ENCODE data around the gene ZKSCAN5.

ZKSCAN5 gene

GRCh38 chr7:99504603-99505323 is at the start of gene ZKSCAN5:
Gene ZKSCAN5 (plus strand): TSS chr7:99504662. CDS start chr7:99506045, 1,383 bp downstream.
- DNase-seq = peak; percentile 92

GRCh38 chr7:99455874-99456273 is 48.6 kb upstream of the ZKSCAN5 start:
- DNase-seq = no peak

- DNase-seq = no peak
Measured at GRCh38 chr7:99456288-99456687, 48.2 kb upstream of the ZKSCAN5 start.

DNA sequence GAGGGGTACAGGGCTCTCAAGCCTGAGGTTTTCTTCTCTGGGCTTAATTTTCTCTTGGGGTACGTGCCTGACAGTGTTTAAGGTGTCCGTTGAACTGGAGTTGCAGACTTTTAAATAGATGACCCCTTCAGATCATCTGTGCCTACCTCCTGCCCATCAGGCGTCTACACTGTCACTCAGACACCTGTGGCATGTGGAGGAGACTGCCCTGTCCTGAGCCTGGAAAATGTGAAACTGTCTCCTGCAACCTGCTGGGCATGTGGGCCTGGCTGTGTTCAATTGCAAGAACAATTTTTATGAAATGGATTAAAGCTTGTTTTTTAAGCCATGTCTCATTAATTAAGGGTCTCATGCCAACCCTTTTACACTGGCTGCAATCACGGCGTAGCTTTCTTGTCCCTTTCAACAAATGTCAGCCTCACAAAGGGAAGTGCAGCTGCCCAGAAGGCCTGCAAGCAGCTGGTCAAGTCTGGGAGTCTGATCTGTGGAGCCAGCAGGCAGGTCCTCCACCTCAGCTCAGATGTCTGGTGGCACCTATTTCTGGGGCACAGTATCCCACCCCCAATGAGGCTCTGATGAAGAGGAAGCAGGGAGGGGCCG is 47.3 kb upstream of the ZKSCAN5 start:
- DNase-seq = no peak

GRCh38 chr7:99457650-99458493 is 46.6 kb upstream of the ZKSCAN5 start:
- no peak for DNase-seq

DNA sequence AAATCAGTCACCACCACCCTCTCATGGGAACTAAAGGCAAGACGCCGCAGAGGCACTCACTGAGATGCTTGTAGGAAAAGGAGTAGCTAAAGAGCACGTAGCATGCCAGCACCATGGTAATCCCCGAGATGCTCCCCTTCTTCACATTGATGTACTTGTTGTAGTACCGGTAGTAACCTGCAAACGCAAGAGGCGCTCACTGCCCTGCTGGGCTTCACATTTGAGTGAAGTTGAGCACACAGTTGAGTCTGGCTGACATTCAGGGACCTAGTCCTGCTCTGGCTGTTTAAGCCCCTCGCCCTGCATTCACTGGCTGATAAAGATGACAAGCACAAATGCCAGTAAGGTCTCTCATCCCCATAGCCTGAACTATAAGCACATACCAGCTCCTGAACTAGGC is 45.4 kb upstream of the ZKSCAN5 start:
- DNase-seq = no peak

DNA sequence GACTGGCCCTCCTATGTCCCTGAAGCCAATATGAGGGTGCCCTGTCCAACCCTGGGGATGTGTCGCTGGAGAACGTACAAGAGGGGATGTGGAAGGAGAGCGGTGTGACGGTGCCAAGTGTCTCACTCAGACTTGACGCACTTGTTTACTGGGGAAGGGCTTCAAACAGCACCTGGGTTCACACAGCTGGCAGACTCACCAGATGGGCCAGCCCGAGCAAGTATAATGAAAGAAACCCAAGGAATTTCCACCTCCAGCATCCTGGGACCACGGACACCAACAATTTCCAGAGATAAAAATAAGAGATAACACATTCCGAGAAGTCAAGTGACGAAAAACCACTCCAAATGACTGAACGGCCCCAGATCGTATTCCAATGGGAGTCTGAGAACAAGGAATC is 43.8 kb upstream of the ZKSCAN5 start:
- DNase-seq = no peak

DNA sequence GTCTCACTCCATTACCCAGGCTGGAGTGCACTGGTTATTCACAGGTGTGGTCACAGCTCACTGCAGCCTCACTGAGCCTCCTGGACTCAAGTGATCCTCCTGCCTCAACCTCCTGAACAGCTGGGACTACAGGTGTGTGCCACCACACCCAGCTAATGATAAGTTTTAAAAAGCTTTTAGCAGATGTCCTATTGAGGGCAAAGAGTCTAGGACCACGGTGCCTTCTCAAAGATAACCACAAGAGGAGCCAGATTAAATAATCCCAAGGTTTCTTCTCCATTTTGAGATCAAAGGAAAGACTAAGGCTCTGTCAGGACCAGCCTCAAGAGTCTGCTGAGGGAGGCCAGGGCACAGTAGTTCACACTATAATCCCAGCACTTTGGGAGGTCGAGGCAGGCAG is 43.2 kb upstream of the ZKSCAN5 start:
- no peak for DNase-seq

DNA sequence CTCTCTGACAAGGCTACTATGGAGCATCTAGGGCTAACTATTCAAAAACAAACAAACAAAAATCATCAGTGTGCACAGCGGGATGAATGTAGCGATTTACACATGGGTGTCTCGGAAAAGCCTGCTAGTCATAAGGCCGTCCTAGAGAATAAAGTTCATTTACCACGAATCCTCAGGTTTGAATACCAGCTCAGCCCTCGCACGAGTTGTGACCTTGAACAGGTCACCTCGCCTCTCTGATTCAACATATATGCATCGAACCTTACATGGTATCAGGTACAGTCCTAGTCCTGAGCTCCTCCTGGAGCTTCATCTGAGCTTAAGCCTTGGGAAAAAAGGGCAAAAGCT is 39.1 kb upstream of the ZKSCAN5 start:
- DNase-seq = no peak

- no peak for DNase-seq
Measured at GRCh38 chr7:99468336-99468918, 36.0 kb upstream of the ZKSCAN5 start.

DNA sequence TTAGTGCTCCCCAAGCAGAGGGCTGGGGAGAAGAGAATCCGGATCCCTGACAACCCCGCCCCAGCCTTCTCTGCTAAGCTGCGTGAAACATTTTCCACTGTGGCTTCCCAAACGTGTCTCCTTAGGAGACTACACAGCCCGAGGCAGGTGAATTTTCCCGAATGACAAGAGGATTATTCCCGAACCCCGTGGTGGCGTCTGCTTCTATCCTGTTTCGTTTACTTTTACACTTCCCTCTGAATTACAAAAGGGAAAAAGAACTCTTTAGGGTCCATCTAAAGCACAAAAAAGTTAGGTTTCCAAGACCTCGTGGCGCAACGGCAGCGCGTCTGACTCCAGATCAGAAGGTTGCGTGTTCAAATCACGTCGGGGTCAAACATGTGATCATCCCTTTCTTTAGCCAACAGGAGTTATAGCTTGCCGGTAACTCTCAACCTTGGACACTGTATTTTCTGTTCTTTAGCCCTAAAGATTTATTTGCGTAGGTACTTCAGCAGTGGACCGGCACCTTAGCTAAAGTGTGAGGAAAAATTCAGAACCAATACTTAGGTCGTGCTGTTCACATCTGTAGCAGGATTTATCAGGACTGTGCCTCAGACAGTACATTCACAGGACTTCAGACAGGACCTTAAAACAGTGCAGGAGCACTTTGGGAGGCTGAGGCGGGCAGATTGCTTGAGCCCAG is 34.9 kb upstream of the ZKSCAN5 start:
- no peak for DNase-seq

DNA sequence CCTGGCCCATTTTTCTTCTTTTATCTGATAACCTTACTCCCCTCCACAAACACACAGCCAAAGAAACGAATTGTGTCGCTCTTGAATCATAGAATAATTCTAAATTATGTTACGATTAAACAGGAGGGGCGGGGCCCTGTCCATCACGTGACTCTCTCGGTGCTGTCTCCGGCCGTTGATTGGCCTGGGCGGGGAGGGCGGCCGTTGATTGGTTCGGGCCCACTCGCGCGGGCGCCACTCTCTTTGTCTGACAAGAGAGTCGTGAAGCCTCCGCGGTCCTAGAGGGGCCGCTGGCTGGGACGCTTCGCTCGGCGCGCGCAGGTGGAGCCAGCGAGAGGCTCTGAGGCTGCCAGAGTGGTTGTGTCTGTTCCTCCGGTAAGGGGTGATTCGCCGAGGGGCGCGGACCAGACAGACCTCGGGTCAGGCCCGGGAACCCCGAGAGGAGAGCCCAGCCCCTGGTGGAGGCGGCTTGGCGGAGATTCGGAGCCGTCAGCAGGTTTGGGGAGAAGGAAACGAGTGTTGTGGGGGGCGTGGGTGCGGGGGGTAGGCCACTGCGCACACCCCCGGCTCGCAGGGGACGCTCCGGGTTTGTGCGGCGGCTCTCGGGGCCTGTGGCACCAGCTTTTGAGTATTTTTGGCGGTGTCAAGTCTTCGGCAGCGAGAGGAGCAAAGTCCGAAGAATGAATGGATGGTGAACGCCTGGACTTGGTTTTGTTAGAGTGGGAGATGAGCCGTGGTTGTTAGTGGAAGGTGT is 31.7 kb upstream of the ZKSCAN5 start, which contains the start of gene ZNF789:
ZNF789 (plus strand) TSS at position 330 of the 754 bp plus-strand sequence. CDS start 3,567 bp downstream, outside the sequence.
- DNase-seq = peak; percentile 95

DNA sequence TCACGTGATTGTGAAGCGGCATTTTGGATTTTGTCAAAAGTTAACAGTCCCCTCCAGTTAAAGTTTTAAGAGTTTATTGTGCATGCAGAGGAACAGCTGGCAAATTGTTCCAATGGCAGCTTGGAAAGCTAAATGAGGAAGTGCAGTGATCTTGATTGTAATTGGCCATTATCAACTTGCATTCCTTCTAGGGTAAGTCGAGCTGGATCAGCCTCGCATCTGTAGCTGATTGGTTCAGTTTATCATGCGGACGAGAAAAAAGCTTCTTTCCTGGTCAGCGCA is 31.2 kb upstream of the ZKSCAN5 start:
- no peak for DNase-seq

DNA sequence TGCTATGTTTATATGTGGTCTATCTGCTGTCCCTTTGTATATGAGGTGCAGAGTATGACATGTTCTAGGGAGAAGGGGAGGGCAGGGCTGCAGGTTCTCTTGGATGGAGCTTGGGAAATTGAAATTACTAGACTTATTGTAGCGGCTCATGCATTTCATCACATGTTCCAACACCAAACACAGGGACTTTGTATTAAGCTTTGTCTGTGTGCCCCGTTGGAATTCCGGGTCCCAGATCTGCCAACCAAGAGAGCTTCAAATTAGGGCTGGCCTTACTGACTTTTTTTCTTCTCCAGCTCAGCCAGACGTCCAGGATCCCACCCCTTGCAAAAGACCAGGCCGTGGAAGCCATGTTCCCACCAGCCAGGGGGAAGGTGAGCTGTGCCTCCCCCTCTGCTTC is 28.4 kb upstream of the ZKSCAN5 start:
- DNase-seq = no peak

GRCh38 chr7:99478464-99479440 is 25.7 kb upstream of the ZKSCAN5 start:
- no peak for DNase-seq

DNA sequence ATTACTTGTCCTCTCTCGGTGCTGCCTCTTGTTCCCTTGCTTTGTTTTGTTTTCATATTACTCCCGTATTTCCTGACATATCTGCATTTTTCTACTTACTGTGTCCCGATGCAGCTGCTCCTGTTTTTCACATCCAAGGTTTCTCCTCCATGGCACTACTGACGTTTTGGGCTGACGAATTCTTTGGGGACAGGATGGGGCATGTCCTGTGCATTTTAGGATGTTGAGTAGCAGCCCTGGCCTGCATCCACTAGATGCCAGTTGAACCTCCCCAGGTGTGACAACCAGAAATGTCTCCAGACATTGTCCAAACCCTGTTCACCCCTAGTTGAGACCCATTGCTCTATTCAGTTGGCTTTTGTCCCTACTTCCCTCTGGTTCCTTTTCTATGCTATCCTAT is 19.4 kb upstream of the ZKSCAN5 start:
- no peak for DNase-seq

DNA sequence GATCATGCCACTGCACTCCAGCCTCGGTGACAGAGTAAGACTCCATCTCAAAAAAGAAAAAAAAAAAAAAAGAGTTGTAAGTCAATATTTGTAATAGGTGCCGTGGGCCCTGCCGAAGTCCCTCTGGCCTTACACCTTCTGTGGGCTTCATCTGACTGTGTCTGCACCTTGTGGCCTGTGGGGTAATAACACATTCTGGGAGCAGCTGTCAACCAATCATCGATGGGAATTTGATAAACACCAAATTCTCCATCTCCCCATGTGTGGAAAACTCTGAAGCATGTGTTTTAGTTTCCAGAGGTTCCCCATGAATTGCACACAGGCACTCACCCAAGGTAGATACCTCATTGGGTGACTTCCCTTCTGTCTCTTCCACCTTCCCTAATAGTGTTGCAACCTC is 15.2 kb upstream of the ZKSCAN5 start:
- DNase-seq = no peak

DNA sequence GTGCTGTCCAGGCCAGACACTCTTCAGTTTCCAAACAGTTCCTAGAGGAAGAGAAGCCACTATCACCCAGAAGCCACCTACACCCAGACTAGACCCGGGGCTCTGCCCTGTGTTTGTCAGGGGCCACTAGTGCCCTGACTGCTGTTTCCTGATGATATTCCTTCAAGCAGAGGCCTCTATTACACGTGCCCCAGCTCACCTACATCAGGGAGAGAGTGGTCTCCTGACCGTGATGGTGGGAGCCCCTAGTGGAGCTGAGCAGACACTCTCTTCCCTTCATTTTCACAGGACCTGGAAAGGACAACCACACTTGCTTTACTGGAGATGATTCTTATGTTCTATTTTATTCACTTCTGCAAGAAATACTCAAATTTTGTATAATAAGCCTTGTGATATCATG is 13.6 kb upstream of the ZKSCAN5 start:
- no peak for DNase-seq

DNA sequence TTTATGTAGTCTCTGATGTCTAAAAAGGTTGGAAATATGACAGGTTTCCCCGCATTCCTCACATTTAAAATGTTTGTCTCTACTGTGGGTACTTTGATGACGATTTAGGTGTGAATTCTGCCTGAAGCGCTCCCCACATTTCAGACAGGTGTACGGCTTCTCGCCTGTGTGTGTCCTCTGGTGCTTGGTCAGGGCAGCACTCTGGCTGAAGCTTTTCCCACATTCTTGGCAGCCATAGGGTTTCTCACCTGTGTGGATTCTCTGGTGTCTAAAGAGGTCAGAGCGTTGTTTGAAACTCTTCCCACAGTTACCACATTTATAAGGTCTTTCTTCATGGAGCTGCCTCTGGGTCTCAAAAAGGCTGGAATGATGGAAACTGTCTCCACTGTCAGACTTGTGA is 10.6 kb upstream of the ZKSCAN5 start:
- no peak for DNase-seq

GRCh38 chr7:99497766-99498545 is 6.5 kb upstream of the ZKSCAN5 start:
- DNase-seq = no peak

Measured in NCI-H2171 (cell line).